GM19463 (cell line): ENCODE results near the gene CTNND2.
A peak's percentile ranks its signal among the peaks of the same experiment; 100 is the strongest.

Experiments used
- ATAC-seq: cut with Tn5 transposase; IDR thresholded peaks from one replicate; pipeline ENCODE4 v1.9.1; 2021; ENCODE audit warnings: mild to moderate bottlenecking, moderate library complexity; ENCODE audit not compliant: unreplicated experiment

The CTNND2 gene

GRCh38 chr5:11052871-11053270, 851.4 kb downstream of the CTNND2 start:
- ATAC-seq: no peak

- ATAC-seq: no peak
These were observed 853.5 kb downstream of the CTNND2 start for GRCh38 chr5:11050596-11051304.

GRCh38 chr5:11048760-11049159, 855.5 kb downstream of the CTNND2 start:
- ATAC-seq: no peak

- no peak for ATAC-seq
These were observed 856.6 kb downstream of the CTNND2 start for GRCh38 chr5:11047625-11048024.

GRCh38 chr5:11047030-11047429, 857.2 kb downstream of the CTNND2 start:
- ATAC-seq: no peak

GRCh38 chr5:11046160-11046559, 858.1 kb downstream of the CTNND2 start:
- ATAC-seq: no peak

GRCh38 chr5:11045411-11045810, 858.8 kb downstream of the CTNND2 start:
- no peak for ATAC-seq

GRCh38 chr5:11044581-11044980, 859.7 kb downstream of the CTNND2 start:
- ATAC-seq: no peak

- no peak for ATAC-seq
These were observed 860.4 kb downstream of the CTNND2 start for GRCh38 chr5:11043881-11044280.

GRCh38 chr5:11040345-11040744, 863.9 kb downstream of the CTNND2 start:
- ATAC-seq: no peak

- ATAC-seq: no peak
These were observed 865.5 kb downstream of the CTNND2 start for GRCh38 chr5:11038772-11039171.

GRCh38 chr5:11037941-11038340, 866.3 kb downstream of the CTNND2 start:
- ATAC-seq: no peak

- ATAC-seq: peak; percentile 45
These were observed 867.2 kb downstream of the CTNND2 start for GRCh38 chr5:11037080-11037479.

GRCh38 chr5:11030671-11031070, 873.6 kb downstream of the CTNND2 start:
- no peak for ATAC-seq

- ATAC-seq: peak; percentile 67
These were observed 876.6 kb downstream of the CTNND2 start for GRCh38 chr5:11027660-11028059.

GRCh38 chr5:11026543-11026942, 877.7 kb downstream of the CTNND2 start:
- ATAC-seq: no peak

- no peak for ATAC-seq
These were observed 880.3 kb downstream of the CTNND2 start for GRCh38 chr5:11023945-11024344.

GRCh38 chr5:11013793-11014192, 890.5 kb downstream of the CTNND2 start:
- ATAC-seq: no peak

- no peak for ATAC-seq
These were observed 892.0 kb downstream of the CTNND2 start for GRCh38 chr5:11012295-11012694.

GRCh38 chr5:11010429-11011210, 893.6 kb downstream of the CTNND2 start:
- ATAC-seq: no peak

- ATAC-seq: no peak
These were observed 894.7 kb downstream of the CTNND2 start for GRCh38 chr5:11009576-11009975.

- no peak for ATAC-seq
These were observed 896.9 kb downstream of the CTNND2 start for GRCh38 chr5:11007269-11007870.
